GM18505 (cell line): Measurements from ENCODE around the gene KRTAP9-8.
"Not testable (repeated sequence)": the region's sequence is repeated elsewhere in the genome, so short reads cannot be mapped to it uniquely, and the experiment has no call there.

Experiments used
- ATAC-seq: cut with Tn5 transposase; IDR thresholded peaks from one replicate; pipeline ENCODE4 v1.9.1; 2021; ENCODE audit not compliant: unreplicated experiment
- POLR2A ChIP-seq: IDR thresholded peaks from 4 replicates; pipeline ENCODE4 v1.6.1; 2011; ENCODE audit warnings: borderline replicate concordance; ENCODE audit not compliant: insufficient read depth, insufficient read length; ENCODE audit errors: extremely low read depth

KRTAP9-8 gene, protein sequence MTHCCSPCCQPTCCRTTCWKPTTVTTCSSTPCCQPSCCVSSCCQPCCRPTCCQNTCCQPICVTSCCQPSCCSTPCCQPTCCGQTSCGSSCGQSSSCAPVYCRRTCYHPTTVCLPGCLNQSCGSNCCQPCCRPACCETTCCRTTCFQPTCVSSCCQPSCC

GRCh38 chr17:41237949-41238437 is at the start of gene KRTAP9-8:
Gene KRTAP9-8, plus strand, starts transcription at chr17:41237999. Its CDS starts 53 bp downstream, at chr17:41238052.
- not testable (repeated sequence) for ATAC-seq

DNA sequence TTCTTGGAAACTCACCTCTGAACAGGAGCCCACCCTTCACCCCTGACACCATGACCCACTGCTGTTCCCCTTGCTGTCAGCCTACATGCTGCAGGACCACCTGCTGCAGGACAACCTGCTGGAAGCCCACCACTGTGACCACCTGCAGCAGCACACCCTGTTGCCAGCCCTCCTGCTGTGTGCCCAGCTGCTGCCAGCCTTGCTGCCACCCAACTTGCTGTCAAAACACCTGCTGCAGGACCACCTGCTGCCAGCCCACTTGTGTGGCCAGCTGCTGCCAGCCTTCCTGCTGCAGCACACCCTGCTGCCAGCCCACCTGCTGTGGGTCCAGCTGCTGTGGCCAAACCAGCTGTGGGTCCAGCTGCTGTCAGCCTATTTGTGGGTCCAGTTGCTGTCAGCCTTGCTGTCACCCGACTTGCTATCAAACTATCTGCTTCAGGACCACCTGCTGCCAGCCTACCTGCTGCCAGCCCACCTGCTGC is 47.9 kb upstream of the KRTAP9-8 start, which contains the start of gene KRTAP9-1:
KRTAP9-1 (plus strand) TSS at position 51 of the 482 bp plus-strand sequence; CDS start at position 51, 0 bp downstream.
- ATAC-seq: not testable (repeated sequence)

GRCh38 chr17:41190328-41190727 is 47.5 kb upstream of the KRTAP9-8 start:
- no peak for TF ChIP-seq POLR2A
- no peak for ATAC-seq

DNA sequence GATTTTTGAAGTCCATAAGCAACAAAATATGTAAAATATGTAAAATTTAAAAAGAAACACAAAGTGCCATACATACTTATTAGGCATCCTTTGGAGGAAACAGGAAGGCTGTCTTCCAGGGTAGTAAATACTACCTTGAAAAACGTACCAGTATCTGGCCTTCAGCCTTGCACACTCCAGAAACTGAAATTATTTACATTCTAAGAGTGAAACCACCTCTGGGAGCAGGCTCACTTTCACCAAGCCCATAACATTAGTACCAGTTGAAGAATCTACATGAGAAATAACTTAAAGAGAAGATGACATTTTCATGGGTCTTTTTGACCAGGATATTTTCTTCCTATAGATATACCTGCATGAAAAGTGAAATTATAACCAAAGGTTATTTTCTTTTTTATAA is 41.7 kb upstream of the KRTAP9-8 start:
- no peak for TF ChIP-seq POLR2A
- ATAC-seq: no peak

- ATAC-seq: no peak
- no peak for TF ChIP-seq POLR2A
Measured at GRCh38 chr17:41199421-41200078, 38.2 kb upstream of the KRTAP9-8 start.

GRCh38 chr17:41211845-41212466 is 25.8 kb upstream of the KRTAP9-8 start:
- no peak for TF ChIP-seq POLR2A
- ATAC-seq: no peak

DNA sequence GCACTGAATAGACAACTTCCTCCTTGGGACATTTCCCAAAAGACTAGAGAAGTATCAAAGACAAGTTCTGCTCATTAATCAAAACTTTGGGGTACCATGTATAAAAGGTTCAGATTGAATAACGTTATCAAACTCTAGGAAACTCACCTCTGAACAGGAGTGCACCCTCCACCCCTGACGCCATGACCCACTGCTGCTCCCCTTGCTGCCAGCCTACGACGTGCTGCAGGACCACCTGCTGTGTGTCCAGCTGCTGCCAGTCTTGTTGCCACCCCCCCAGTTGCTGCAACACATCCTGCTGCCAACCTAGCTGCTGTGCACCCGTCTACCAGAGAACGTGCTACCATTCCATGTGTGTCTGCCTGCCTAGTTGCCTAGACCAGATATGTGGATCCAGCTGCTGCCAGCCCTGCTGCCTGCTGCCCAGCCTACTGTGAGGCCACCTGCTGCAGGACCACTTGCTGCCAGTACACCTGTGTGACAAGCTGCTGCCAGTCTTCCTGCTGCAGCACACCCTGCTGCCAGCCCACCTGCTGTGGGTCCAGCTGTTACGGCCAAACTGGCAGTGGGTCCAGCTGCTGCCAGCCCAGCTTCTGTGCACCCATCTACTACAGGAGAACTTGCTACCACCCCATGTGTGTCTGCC is 25.2 kb upstream of the KRTAP9-8 start:
- no peak for TF ChIP-seq POLR2A
- no peak for ATAC-seq

- TF ChIP-seq POLR2A: no peak
- no peak for ATAC-seq
Measured at GRCh38 chr17:41215681-41216080, 22.1 kb upstream of the KRTAP9-8 start.

DNA sequence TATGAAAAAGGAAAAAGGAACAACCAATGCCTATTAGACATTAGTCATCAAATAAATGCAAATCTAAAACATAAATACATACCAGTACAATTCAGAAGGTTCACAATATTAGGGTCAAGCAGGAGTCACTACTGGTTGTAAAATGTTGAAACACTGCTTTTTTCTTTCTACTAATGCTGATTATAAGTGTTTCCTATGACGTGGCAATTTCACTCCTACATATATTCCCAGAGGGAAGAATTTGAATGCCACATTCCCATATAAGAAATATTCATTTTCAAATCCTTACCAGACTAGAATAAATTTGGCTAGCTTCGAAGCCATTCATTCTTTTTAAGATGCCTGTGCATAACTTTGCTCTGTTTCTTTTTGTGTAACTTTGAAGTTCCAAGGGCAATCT is 14.0 kb upstream of the KRTAP9-8 start:
- TF ChIP-seq POLR2A: no peak

DNA sequence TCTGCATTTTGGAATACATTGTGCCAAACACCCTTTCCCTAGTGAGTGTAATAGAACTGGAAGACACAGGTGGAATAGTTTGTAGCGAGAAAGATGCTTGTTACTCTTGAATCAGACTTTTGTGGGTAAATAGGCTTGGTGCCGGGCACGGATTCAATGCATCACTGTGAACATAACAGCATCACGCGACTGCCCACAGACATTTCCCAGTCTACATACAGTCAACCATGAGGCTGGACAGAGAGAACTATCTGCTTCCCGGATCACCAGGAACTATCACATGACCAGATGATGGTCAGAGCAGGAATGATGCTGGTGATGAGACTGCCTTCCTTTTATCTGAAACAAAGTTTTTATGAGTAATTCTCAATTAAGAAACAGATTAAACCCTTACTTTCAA is 11.7 kb upstream of the KRTAP9-8 start:
- ATAC-seq: no peak
- TF ChIP-seq POLR2A: no peak

More for the DNA sequence above, 14.0 kb upstream of the KRTAP9-8 start:
- ATAC-seq: no peak

GRCh38 chr17:41226598-41227095 is 11.2 kb upstream of the KRTAP9-8 start, which contains the start of gene KRTAP9-2:
Gene KRTAP9-2, plus strand, starts transcription at chr17:41226648. Its CDS starts 7 bp downstream, at chr17:41226655.
- ATAC-seq: not testable (repeated sequence)

GRCh38 chr17:41230094-41230493 is 7.7 kb upstream of the KRTAP9-8 start:
- no peak for ATAC-seq
- no peak for TF ChIP-seq POLR2A

DNA sequence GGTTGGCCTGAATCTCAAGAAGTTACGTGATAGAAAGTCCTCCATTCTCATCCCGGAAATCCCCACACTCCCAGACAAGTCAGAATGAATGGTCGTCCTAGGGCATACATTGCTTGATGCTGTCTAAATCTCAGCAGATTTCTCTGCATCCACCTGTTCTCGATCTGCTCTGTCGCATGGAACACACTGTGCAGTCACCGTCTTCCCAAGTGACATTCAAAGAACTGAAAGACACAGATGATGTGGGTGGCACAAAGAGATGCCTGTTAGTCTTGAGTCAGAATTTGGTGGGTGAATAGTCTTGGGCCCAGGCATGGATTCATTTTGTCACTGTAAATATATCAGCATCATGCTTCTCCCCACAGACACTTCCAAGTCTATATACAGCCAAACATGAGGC is 6.1 kb upstream of the KRTAP9-8 start:
- ATAC-seq: no peak
- TF ChIP-seq POLR2A: no peak

- not testable (repeated sequence) for ATAC-seq
Measured at GRCh38 chr17:41232399-41233105, 5.2 kb upstream of the KRTAP9-8 start, which contains the start of gene KRTAP9-3. Gene KRTAP9-3, plus strand, starts transcription at chr17:41232449. Its CDS starts 53 bp downstream, at chr17:41232502.

DNA sequence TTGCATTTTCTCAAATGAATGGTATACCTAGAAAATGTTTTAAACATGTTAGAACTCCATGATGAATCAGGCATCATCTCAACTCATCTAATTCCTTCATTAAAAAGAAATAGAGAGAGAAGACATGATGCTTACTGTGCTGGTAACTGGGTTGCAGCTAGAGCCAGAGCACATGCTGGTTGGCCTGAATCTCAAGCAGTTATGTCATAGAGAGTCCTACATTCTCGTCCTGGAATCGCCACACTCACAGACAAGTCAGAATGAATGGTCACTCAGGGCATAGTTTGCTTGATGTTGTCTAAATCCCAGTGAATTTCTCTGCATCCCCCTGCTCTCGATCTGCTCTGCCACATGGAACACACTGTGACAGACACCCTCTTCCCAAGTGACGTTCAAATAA is 683 bp upstream of the KRTAP9-8 start:
- ATAC-seq: not testable (repeated sequence)

DNA sequence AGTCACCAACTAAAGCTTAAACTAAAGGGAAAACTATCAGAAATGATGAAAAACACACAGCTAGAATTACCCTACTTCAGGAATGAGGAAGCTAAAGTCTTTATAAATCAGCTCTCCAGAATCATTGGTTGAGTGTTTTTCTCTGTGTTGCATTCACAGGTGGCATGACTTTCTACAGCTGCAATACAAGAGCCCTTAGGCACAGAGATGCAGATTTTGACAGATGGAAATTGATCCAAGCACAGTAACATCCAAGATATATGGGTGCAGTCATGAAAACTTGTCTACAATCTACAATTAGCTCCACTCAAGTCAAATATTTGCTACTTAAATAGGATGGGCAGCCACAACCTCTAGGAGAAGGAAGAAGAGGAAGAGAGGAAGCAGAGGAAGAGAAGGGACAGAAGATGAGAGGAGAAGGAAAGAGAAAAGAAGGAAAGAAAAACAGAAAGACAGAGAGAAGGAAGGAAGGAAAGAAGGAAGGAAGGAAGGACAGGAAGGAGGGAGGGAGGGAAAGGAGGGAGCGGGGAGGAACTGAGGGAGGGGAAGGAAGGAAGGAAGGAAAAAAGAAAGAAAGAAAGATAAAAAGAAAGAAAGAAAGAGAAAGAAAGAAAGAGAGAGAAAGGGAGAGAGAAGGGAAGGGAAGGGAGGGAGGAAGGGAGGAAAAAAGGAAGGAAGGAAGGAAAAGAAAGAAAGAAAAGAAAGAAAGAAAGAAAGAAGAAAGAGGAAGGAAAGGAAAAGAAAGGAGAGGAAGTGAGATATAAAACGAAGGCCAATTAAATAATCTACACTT is 9.4 kb downstream of the KRTAP9-8 start:
- not testable (repeated sequence) for ATAC-seq

- ATAC-seq: not testable (repeated sequence)
Measured at GRCh38 chr17:41249637-41250240, 11.9 kb downstream of the KRTAP9-8 start, which contains the start of gene KRTAP9-4. Gene KRTAP9-4, plus strand, starts transcription at chr17:41249687. Its CDS starts 34 bp downstream, at chr17:41249721.
